Measurements from ENCODE around the gene RNU7-1. TPM values are rescaled to one million over a fixed set of nuclear protein-coding genes. Genes with fewer than 3 reads are reported as not detected.

Gene RNU7-1
- polyA plus RNA-seq, 1 donor, result not detected

- DNase-seq, result no peak
Measured at GRCh38 chr12:6919588-6919987, 24.0 kb upstream of the RNU7-1 start.

- DNase-seq, result no peak
Measured at GRCh38 chr12:6921539-6921938, 22.1 kb upstream of the RNU7-1 start.

GRCh38 chr12:6921996-6922946, 21.3 kb upstream of the RNU7-1 start:
- DNase-seq, result no peak

- no peak for DNase-seq
Measured at GRCh38 chr12:6923003-6923732, 20.4 kb upstream of the RNU7-1 start.

GRCh38 chr12:6923851-6924250, 19.8 kb upstream of the RNU7-1 start:
- no peak for DNase-seq

- no peak for DNase-seq
Measured at GRCh38 chr12:6925239-6925539, 18.4 kb upstream of the RNU7-1 start.

- DNase-seq, result peak; percentile 84
Measured at GRCh38 chr12:6925540-6926279, 17.9 kb upstream of the RNU7-1 start.

GRCh38 chr12:6927379-6928021, 16.1 kb upstream of the RNU7-1 start, which contains the start of gene ATN1:
Gene ATN1, plus strand, starts transcription at chr12:6927959. Its CDS starts 6,043 bp downstream, at chr12:6934002.
- DNase-seq, result peak; percentile 93

- DNase-seq, result no peak
Measured at GRCh38 chr12:6928022-6928702, 15.5 kb upstream of the RNU7-1 start.

GRCh38 chr12:6928703-6929407, 14.8 kb upstream of the RNU7-1 start:
- no peak for DNase-seq

- DNase-seq, result no peak
Measured at GRCh38 chr12:6929466-6930452, 13.9 kb upstream of the RNU7-1 start.

- DNase-seq, result no peak
Measured at GRCh38 chr12:6932766-6933165, 10.8 kb upstream of the RNU7-1 start.

GRCh38 chr12:6934110-6934509, 9.5 kb upstream of the RNU7-1 start:
- DNase-seq, result no peak

- DNase-seq, result no peak
Measured at GRCh38 chr12:6935371-6936193, 8.0 kb upstream of the RNU7-1 start.

GRCh38 chr12:6936194-6936635, 7.4 kb upstream of the RNU7-1 start:
- DNase-seq, result no peak

- DNase-seq, result no peak
Measured at GRCh38 chr12:6936636-6937480, 6.8 kb upstream of the RNU7-1 start.

GRCh38 chr12:6937481-6938352, 5.9 kb upstream of the RNU7-1 start:
- DNase-seq, result peak; percentile 96

Measured in hindlimb muscle (tissue), 1 donor.